HepG2 (cell line): Measurements from ENCODE around the gene KRT33A. TPM values are rescaled to one million over a fixed set of nuclear protein-coding genes. Genes with fewer than 3 reads are reported as not detected.

Source experiments
- ATAC-seq: fragments of 200-7000 bp; cut with Tn5 transposase; 3 replicates; pipeline ENCODE4 v1.9.1; 2020; ENCODE audit warnings: mild to moderate bottlenecking, moderate library complexity
- BruUV-seq: library from RNA; stranded (reverse); fragments of 400-500 nt; replicated peaks from 2 replicates; lab custom pipeline; 2021; lab: Mats Ljungman, UMichigan
- CTCF ChIA-PET: fragments of 300-600 bp; formaldehyde crosslinking; extraction: SDS; loops from one replicate; lab custom pipeline; 2021; ENCODE audit warnings: low total read pairs, inconsistent platforms, low intra/inter-chr PET ratio; lab: Yijun Ruan, JAX
- POLR2A ChIA-PET: fragments of 350-600 bp; sonication (Branson Sonifier 250); formaldehyde crosslinking; loops from one replicate; lab custom pipeline; 2020; ENCODE audit warnings: antibody characterized with exemption, inconsistent platforms; lab: Yijun Ruan, JAX
- DNase-seq: peaks from one replicate; pipeline ENCODE4 v3.0.0-alpha.2; 2015; ENCODE audit warnings: low spot score
- FAIRE-seq: peaks from 3 replicates; lab custom pipeline; 2011; peaks lifted over from hg19 to GRCh38; lab: Jason Lieb, UNC
- H2AFZ ChIP-seq: one replicate; pipeline ENCODE4 v1.6.1; 2011; ENCODE audit warnings: low read length, inconsistent platforms
- H3K27ac ChIP-seq: fragments of 300-600 bp; 3 replicates; pipeline ENCODE4 v1.8.0; 2011; ENCODE audit warnings: mixed run types, mild to moderate bottlenecking, mixed read lengths, low read length, inconsistent platforms; ENCODE audit not compliant: insufficient read depth; ENCODE audit errors: extremely low read length
- H3K27me3 ChIP-seq, 2 experiments: fragments of 200-600 bp in 1 of 2; 2 replicates in 1 of 2; 3 replicates in 1 of 2; pipeline versions ENCODE4 v1.6.0 to v1.8.0; 2011; ENCODE audit warnings: low read length in 2 of 2, mild to moderate bottlenecking in 2 of 2, moderate library complexity in 2 of 2, inconsistent platforms in 1 of 2; ENCODE audit not compliant: insufficient read depth in 2 of 2, control insufficient read depth in 1 of 2
- H3K36me3 ChIP-seq, 2 experiments: fragments of 200-600 bp in 1 of 2; replicated peaks in 1 of 2; 2 replicates in 1 of 2; 3 replicates in 1 of 2; pipeline versions ENCODE4 v1.5.1 to v1.8.0; 2011; ENCODE audit warnings: low read length in 2 of 2, inconsistent platforms in 1 of 2; ENCODE audit not compliant: insufficient read depth in 2 of 2, control insufficient read depth in 1 of 2
- H3K4me1 ChIP-seq: 2 replicates; pipeline ENCODE4 v1.5.1; 2012; ENCODE audit warnings: low read length, inconsistent platforms; ENCODE audit not compliant: insufficient read depth
- H3K4me2 ChIP-seq: 2 replicates; pipeline ENCODE4 v1.6.0; 2011; ENCODE audit warnings: low read depth, low read length, inconsistent platforms
- H3K4me3 ChIP-seq, 3 experiments: fragments of 200-600 bp in 1 of 3; sonication (generic), shearing (Covaris generic) in 1 of 3; replicated peaks in 1 of 3; 2 replicates each; pipeline ENCODE4 v1.5.1; 2011 to 2016; ENCODE audit warnings: low read length in 3 of 3, inconsistent platforms in 2 of 3, low read depth in 2 of 3, mild to moderate bottlenecking in 2 of 3, control low read depth in 1 of 3, mixed read lengths in 1 of 3; ENCODE audit not compliant: insufficient read depth in 1 of 3
- H3K79me2 ChIP-seq: one replicate; pipeline ENCODE4 v1.6.1; 2011; ENCODE audit warnings: low read length, inconsistent platforms; ENCODE audit not compliant: insufficient read depth
- H3K9ac ChIP-seq: 2 replicates; pipeline ENCODE4 v1.6.0; 2011; ENCODE audit warnings: mild to moderate bottlenecking, low read depth, low read length, inconsistent platforms; ENCODE audit not compliant: insufficient read depth
- H3K9me3 ChIP-seq: 2 replicates; pipeline ENCODE4 v1.5.1; 2012; ENCODE audit warnings: mild to moderate bottlenecking, low read length
- H4K20me1 ChIP-seq: 2 replicates; pipeline ENCODE4 v1.6.0; 2011; ENCODE audit warnings: inconsistent platforms, mild to moderate bottlenecking, low read length, moderate library complexity; ENCODE audit not compliant: insufficient read depth
- BRCA1 ChIP-seq: sonication (generic); formaldehyde crosslinking; IDR thresholded peaks from 2 replicates; pipeline ENCODE4 v1.4.0; 2020; ENCODE audit warnings: missing genetic modification reagents
- MAF1 ChIP-seq: sonication (generic); formaldehyde crosslinking; IDR thresholded peaks from 2 replicates; pipeline ENCODE4 v1.5.0; 2020; ENCODE audit warnings: missing genetic modification reagents, borderline replicate concordance
- SMAD3 ChIP-seq: sonication (generic); formaldehyde crosslinking; IDR thresholded peaks from 2 replicates; pipeline ENCODE4 v1.4.0; 2020; ENCODE audit warnings: missing genetic modification reagents
- TOE1 ChIP-seq: sonication (generic); formaldehyde crosslinking; IDR thresholded peaks from 2 replicates; pipeline ENCODE4 v1.4.0; 2020; ENCODE audit warnings: mild to moderate bottlenecking, missing genetic modification reagents
- ZNF75D ChIP-seq: sonication (generic); formaldehyde crosslinking; IDR thresholded peaks from 2 replicates; pipeline ENCODE4 v1.8.1; 2023; ENCODE audit warnings: missing genetic modification reagents, mild to moderate bottlenecking, borderline replicate concordance
- WGBS: methylation state at CpG from one replicate; pipeline ENCODE4 v1.1.6; 2017; ENCODE audit warnings: low lambda C conversion rate; 5-methylcytosine and 5-hydroxymethylcytosine counted together
- in situ Hi-C: cut with HindIII; loops from 2 replicates; pipeline ENCODE4 v1.10.0; 2017; ENCODE audit warnings: low pct_unique_long_range_greater_than_20kb; ENCODE audit not compliant: extremely low pct_ligation_motif_present
- intact Hi-C: fragments of 100-400 bp; cut with micrococcal nuclease; formaldehyde crosslinking; loops from one replicate; pipeline ENCODE4 v1.10.0; 2022; ENCODE audit not compliant: unreplicated experiment
- polyA plus RNA-seq, 8 experiments: library from polyadenylated mRNA; depleted of rRNA in 3 of 8; stranded (reverse) in 7 of 8; unstranded in 1 of 8; fragments of >200 nt; fragmentation: Illumina TruSeq in 4 of 8; extraction: Trizol in 4 of 8; gene quantifications; 2 replicates each; pipeline versions ENCODE4 v1.2.1 to v1.2.3, GENCODE V29; 2011 to 2016; ENCODE audit warnings: low read depth in 4 of 8, missing spikeins in 1 of 8, mixed read lengths in 1 of 8; ENCODE audit not compliant: insufficient read depth in 1 of 8
- total RNA-seq, 5 experiments: library from RNA; depleted of rRNA; stranded (reverse); fragments of >200 nt; fragmentation: Illumina TruSeq; extraction: Trizol; gene quantifications; 2 replicates each; pipeline ENCODE4 v1.2.3, GENCODE V29; 2016; ENCODE audit warnings: low read depth in 1 of 5
- TF ChIP-seq, protein P1 (sequence below): sonication (generic); formaldehyde crosslinking; IDR thresholded peaks from 2 replicates; pipeline ENCODE4 v1.4.0; 2020; ENCODE audit warnings: missing genetic modification reagents
- TF ChIP-seq, protein P2 (sequence below): sonication (generic); formaldehyde crosslinking; IDR thresholded peaks from 2 replicates; pipeline ENCODE4 v1.4.0; 2020; ENCODE audit warnings: mild to moderate bottlenecking, missing genetic modification reagents
- TF ChIP-seq, protein P3 (sequence below): IDR thresholded peaks from 2 replicates; pipeline ENCODE4 v1.4.0; 2020; ENCODE audit warnings: mild to moderate bottlenecking, missing genetic modification reagents
- TF ChIP-seq, protein P4 (sequence below): sonication (generic); formaldehyde crosslinking; IDR thresholded peaks from 2 replicates; pipeline ENCODE4 v1.4.0; 2020; ENCODE audit warnings: missing genetic modification reagents

The KRT33A gene
- total and polyA plus RNA-seq, 2 of the 13 experiments (the other 11 are each of a cell fraction or from before 2014, with no cell fraction given), result not detected

DNA sequence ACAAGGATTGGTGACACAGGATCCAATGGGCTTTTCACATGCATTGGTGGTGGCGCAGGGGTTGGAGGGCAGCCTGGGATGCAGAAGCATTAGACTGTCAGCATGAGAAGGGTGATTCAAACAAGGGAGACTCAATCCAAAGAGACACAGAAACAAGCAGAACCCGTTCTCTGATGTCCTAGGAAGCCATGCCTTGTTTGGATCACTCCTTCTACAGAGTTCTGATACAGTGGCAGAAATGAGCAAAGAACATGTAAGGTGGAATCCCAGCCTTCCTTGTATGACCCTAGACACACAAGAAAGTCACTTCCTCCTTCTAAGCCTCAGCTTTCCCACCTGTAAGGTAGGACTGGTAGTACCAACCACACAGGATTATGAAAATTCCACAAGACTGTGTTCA, 13.3 kb upstream of the KRT33A start:
- no TSS peak for BruUV-seq
- 43% methylated on average over 2 of the region's 2 CpGs for WGBS
- H4K20me1 ChIP-seq, result no peaks in the 10 kb centered on the region
- no peak overlapping the region for H3K4me3 ChIP-seq
- no peaks in the 10 kb centered on the region; a peak in 1 of 5 replicates for H3K27me3 ChIP-seq
- H3K4me1 ChIP-seq, result peaks cover 8% of the 10 kb centered on the region; the same call in 1 of the 2 replicates
- no peaks in the 10 kb centered on the region for H3K79me2 ChIP-seq
- no peak overlapping the region for H3K27ac ChIP-seq
- ATAC-seq, result no peak
- no peak overlapping the region for H2AFZ ChIP-seq
- ChIA-PET POLR2A (no interaction called here), CTCF (no interaction called here)
- FAIRE-seq, result no peak
- intact Hi-C loops, result no loop called here
- in situ Hi-C loops, result no loop called here
- H3K4me2 ChIP-seq, result no peak overlapping the region
- no peaks in the 10 kb centered on the region for H3K36me3 ChIP-seq
- H3K9me3 ChIP-seq, result no peaks in the 10 kb centered on the region
- DNase-seq, result no peak
- H3K9ac ChIP-seq, result no peak overlapping the region
- TF ChIP-seq SMAD3 (CRISPR knock-in tag), result no peak
- TF ChIP-seq, protein P1, sequence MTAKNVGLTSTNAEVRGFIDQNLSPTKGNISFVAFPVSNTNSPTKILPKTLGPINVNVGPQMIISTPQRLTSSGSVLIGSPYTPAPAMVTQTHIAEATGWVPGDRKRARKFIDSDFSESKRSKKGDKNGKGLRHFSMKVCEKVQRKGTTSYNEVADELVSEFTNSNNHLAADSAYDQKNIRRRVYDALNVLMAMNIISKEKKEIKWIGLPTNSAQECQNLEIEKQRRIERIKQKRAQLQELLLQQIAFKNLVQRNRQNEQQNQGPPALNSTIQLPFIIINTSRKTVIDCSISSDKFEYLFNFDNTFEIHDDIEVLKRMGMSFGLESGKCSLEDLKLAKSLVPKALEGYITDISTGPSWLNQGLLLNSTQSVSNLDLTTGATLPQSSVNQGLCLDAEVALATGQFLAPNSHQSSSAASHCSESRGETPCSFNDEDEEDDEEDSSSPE (CRISPR knock-in tag), result no peak
- TF ChIP-seq ZNF75D, result no peak
- no peak for TF ChIP-seq TOE1 (CRISPR knock-in tag)
- TF ChIP-seq, protein P2, sequence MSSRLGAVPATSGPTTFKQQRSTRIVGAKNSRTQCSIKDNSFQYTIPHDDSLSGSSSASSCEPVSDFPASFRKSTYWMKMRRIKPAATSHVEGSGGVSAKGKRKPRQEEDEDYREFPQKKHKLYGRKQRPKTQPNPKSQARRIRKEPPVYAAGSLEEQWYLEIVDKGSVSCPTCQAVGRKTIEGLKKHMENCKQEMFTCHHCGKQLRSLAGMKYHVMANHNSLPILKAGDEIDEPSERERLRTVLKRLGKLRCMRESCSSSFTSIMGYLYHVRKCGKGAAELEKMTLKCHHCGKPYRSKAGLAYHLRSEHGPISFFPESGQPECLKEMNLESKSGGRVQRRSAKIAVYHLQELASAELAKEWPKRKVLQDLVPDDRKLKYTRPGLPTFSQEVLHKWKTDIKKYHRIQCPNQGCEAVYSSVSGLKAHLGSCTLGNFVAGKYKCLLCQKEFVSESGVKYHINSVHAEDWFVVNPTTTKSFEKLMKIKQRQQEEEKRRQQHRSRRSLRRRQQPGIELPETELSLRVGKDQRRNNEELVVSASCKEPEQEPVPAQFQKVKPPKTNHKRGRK, result no peak
- TF ChIP-seq, protein P3, sequence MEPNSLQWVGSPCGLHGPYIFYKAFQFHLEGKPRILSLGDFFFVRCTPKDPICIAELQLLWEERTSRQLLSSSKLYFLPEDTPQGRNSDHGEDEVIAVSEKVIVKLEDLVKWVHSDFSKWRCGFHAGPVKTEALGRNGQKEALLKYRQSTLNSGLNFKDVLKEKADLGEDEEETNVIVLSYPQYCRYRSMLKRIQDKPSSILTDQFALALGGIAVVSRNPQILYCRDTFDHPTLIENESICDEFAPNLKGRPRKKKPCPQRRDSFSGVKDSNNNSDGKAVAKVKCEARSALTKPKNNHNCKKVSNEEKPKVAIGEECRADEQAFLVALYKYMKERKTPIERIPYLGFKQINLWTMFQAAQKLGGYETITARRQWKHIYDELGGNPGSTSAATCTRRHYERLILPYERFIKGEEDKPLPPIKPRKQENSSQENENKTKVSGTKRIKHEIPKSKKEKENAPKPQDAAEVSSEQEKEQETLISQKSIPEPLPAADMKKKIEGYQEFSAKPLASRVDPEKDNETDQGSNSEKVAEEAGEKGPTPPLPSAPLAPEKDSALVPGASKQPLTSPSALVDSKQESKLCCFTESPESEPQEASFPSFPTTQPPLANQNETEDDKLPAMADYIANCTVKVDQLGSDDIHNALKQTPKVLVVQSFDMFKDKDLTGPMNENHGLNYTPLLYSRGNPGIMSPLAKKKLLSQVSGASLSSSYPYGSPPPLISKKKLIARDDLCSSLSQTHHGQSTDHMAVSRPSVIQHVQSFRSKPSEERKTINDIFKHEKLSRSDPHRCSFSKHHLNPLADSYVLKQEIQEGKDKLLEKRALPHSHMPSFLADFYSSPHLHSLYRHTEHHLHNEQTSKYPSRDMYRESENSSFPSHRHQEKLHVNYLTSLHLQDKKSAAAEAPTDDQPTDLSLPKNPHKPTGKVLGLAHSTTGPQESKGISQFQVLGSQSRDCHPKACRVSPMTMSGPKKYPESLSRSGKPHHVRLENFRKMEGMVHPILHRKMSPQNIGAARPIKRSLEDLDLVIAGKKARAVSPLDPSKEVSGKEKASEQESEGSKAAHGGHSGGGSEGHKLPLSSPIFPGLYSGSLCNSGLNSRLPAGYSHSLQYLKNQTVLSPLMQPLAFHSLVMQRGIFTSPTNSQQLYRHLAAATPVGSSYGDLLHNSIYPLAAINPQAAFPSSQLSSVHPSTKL (CRISPR knock-in tag), result no peak
- no peak for TF ChIP-seq MAF1 (CRISPR knock-in tag)
- no peak for TF ChIP-seq BRCA1
- TF ChIP-seq, protein P4, sequence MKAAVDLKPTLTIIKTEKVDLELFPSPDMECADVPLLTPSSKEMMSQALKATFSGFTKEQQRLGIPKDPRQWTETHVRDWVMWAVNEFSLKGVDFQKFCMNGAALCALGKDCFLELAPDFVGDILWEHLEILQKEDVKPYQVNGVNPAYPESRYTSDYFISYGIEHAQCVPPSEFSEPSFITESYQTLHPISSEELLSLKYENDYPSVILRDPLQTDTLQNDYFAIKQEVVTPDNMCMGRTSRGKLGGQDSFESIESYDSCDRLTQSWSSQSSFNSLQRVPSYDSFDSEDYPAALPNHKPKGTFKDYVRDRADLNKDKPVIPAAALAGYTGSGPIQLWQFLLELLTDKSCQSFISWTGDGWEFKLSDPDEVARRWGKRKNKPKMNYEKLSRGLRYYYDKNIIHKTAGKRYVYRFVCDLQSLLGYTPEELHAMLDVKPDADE (CRISPR knock-in tag), result no peak
